HG02623 (cell line): ENCODE measurements around the gene TSHZ2.

Source experiments
- ATAC-seq: cut with Tn5 transposase; IDR thresholded peaks from one replicate; pipeline ENCODE4 v1.9.1; 2021; ENCODE audit warnings: moderate library complexity; ENCODE audit not compliant: unreplicated experiment

TSHZ2 gene

GRCh38 chr20:53269380-53269779 is 297.2 kb downstream of the TSHZ2 start:
- ATAC-seq = no peak

DNA sequence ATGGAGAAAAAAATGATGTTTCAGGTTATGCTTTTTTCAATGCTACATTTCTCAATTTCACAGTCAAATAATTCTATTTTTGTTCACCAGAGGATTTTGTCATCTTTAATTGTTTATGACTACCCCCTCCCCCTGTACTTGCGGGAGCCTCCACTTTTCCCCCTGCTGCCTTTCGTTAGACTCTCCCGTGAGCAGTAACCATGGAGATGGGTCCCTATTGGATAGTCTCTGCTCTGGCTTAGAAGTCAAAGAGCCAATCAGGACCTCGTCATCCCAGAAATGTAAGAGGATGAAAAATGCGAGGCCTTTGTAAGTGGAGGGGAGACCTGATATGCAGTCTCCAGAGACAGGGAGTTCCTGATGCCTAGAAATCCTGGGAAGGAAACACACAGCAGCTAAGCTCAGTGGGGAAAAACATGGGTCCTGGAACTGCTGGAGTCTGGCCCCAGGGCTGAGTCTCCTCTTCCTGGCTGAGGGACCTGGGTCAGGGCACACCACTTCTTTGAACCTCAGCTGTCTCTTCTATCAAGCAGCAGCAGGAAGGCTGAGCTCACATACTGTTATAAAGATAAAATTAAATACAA is 298.7 kb downstream of the TSHZ2 start:
- ATAC-seq = no peak

GRCh38 chr20:53274365-53274764 is 302.2 kb downstream of the TSHZ2 start:
- ATAC-seq = no peak

- no peak for ATAC-seq
Observed at GRCh38 chr20:53274807-53275206, 302.6 kb downstream of the TSHZ2 start.

- ATAC-seq = no peak
Observed at GRCh38 chr20:53276143-53276542, 304.0 kb downstream of the TSHZ2 start.

DNA sequence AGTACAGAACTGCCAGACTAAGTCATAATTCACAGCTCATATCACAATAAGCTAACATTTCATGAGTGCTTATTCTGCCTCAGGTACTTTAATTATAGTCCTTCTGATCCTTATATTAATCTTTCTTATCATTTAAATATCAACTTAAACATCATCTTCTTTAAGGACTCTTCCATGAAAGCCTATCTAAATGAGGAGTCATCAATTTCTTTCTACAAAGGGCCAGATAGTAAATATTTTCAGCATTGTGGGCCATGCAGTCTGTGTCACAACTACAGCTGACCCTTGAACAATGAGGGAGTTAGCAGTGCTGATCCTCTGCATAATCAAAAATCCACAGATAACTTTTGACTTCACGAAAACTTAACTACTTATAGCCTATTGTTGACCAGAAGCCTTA is 306.4 kb downstream of the TSHZ2 start:
- ATAC-seq = no peak

GRCh38 chr20:53279735-53280134 is 307.6 kb downstream of the TSHZ2 start:
- ATAC-seq = no peak

- no peak for ATAC-seq
Observed at GRCh38 chr20:53281557-53282117, 309.5 kb downstream of the TSHZ2 start.

- no peak for ATAC-seq
Observed at GRCh38 chr20:53282217-53282955, 310.2 kb downstream of the TSHZ2 start.

DNA sequence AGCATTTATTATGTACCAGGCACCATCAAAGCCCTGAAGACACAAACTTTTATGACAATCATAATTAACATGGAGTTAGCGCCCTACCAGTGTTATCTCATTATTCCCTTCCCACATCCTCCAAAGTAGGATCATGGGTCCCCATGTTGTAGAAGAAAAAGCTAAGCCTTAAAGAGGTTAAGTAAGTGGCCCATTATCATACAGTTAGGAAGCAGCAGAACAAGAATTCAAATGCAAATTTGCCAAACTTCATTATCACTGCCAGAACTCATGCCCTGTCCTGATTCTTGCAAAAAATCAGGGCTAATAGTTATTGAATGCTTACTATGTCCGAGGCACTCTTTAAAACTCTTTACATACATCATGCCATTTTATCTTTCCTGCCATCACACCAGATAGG is 310.9 kb downstream of the TSHZ2 start:
- ATAC-seq = no peak

GRCh38 chr20:53283597-53283996 is 311.4 kb downstream of the TSHZ2 start:
- no peak for ATAC-seq

DNA sequence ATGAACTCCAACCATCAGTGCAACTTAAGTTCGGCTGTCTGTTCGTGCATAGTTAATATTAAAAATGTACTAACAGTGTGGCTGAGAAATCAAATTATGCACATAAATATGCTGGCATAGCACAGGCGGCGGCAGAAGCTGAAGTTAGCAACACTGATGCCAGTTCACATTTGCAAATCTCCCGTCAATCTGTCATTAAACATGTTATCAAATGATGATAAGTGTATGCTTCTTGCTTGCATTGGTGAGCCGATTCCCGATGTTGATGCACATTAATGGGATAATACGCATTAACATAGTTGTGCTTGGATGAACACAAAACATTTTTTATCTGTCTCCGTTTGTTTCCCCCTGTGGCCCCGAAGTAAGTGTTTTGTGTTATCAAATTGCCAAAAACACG is 312.1 kb downstream of the TSHZ2 start:
- no peak for ATAC-seq

- no peak for ATAC-seq
Observed at GRCh38 chr20:53284696-53285095, 312.5 kb downstream of the TSHZ2 start.

DNA sequence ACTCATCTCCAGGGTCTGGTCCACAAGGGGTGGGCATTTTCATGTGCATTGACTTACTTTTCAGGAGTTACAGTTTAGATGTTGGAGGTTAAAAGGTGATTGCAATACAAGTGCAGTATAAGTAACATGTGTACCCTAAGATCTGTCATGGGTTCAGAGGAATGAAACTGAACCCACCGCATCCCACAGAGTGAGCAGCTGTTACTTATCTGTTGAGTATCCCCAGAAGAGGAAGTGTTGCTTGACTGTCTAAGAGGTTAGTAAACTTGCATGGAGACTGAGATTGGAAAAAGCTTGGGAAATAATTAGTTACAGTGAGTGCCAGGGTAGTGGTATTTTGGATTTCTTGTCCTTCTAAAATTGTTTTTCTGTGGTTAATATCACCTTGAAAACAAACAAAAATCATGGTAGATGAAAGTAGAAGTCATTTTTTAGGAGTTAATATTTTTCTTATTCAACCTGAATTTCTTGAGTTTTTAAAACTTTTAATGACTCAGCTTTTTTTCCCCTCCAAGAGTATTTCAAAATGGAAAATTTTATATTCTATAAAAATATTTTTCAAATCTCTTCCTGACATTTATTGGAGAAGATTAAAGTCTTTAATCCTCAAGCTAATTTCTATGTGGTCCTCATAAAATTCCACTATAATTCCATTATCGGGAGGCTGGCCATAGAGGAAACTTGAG is 315.3 kb downstream of the TSHZ2 start:
- no peak for ATAC-seq

DNA sequence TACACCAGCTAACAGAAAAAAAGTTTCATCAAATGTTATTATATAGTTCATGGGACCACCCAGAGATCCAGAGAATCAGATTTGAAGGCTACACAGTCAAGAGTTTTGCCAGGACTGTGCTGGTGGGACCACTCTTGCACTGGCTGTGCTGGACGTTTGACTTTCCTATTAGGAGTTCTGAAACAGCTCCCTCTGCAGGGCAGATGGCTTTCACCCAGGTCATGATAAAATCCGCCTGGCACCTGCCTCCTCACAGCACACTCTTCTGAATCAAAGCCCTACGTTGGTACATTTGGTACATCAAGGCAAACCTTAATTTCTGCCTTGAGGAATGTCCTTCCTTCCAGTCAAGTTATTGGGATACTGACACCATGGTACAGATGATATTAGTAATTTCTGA is 319.4 kb downstream of the TSHZ2 start:
- ATAC-seq = no peak

DNA sequence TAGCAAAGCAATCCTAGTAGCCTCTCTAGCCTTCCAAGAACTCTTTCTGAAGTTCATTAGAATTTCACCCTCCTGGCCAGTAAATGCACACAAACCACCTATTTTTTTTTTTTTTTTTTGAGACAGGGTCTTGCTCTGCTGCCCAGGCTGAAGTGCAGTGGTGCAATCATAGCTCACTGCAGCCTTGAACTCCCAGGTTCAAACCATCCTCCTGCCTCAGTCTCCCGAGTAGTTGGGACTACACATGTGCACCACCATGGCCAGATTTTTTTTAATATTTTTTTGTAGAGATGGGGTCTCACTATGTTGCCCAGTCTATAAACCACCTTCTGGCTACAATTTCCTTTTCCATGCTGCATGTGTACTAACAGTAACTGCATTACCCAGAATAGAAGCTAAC is 320.2 kb downstream of the TSHZ2 start:
- no peak for ATAC-seq

- ATAC-seq = no peak
Observed at GRCh38 chr20:53294804-53295203, 322.6 kb downstream of the TSHZ2 start.

GRCh38 chr20:53296025-53296424 is 323.9 kb downstream of the TSHZ2 start:
- ATAC-seq = no peak

DNA sequence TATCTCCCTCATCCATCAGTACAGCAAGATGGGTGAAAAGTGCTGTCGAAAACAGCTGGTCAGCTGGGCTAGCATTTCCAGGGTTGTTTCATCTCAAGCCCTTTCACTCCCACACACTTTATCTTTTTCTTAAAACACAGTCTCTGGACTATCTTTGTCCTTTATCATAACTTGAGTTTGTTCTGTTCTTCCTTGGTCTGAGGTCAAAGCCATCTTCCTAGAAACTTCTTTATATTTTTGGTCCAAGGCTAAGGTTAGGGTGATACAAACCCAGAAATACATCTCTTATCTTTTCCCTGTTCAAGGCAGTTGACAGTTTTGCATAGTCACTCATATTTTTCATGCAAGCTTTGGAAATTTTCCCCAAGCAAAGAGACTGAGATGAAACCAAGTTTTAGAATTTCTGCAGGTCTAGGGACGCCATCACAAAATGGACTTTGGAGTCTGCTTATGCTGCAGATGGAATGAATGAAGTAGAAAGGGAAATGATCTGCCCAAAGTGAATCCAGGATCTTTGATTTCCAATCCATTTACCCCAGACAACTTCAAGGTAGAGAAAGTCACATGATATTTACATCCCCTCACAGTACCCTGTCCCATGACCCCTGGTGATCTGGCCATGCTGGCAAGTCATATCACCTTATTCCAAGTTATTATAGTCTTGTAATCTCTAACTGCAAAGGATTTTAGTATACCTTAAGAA is 324.4 kb downstream of the TSHZ2 start:
- ATAC-seq = no peak

DNA sequence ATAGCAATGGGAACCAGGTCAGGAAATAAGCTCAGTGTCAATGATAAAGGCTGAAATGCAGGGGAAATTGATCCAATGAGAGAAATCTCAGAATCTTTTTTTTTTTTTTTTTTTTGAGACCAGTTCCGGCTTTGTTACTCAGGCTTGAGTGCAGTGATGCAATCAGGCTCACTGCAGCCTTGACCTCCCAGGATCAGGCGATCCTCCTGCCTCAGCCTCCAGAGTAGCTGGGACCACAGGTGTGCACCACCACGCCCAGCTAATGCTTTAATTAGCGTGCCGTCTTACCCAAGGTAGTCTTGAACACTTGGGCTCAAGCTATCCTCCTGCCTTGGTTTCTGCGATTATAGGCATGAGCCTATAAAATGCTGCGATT is 325.0 kb downstream of the TSHZ2 start:
- no peak for ATAC-seq

DNA sequence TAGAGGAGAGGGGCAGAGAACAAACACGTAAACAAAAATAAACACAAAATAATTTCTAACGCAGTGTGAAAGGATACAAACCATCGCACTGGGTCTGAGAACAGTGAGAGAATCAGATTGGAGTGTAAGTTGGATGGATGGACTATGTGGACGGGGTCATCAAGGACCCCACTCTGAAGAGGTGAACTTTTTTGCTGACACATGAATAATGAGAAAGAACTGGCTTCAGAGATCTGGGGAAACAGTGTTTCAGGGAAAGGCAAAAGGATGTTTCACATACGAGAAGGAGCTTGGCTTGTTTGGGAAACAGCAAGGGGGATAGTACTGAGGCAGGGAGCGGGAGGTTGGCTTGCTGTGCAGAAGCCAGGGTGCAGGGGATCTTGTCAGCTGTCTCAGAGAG is 326.1 kb downstream of the TSHZ2 start:
- no peak for ATAC-seq
